Activated B cell treated with CpG ODN at 0.5 μM for 24 hours (primary cell): ENCODE measurements around the gene IER2. TPM values are rescaled to one million over a fixed set of nuclear protein-coding genes. Genes with fewer than 3 reads are reported as not detected.

Source experiments
- ATAC-seq: fragments of 200-7000 bp; cut with Tn5 transposase; one replicate; pipeline ENCODE4 v1.10.0; 2021; ENCODE audit warnings: low read depth, mild to moderate bottlenecking, moderate library complexity
- CTCF ChIA-PET: fragments of 350-600 bp; sonication (Branson Sonifier 250); formaldehyde crosslinking; loops from one replicate; lab custom pipeline; 2021; ENCODE audit warnings: antibody characterized with exemption; lab: Charles Lee
- POLR2A ChIA-PET: fragments of 350-600 bp; sonication (Branson Sonifier 250); formaldehyde crosslinking; loops from one replicate; lab custom pipeline; 2021; ENCODE audit warnings: antibody characterized with exemption; lab: Charles Lee
- DNase-seq: peaks from one replicate; pipeline ENCODE4 v3.0.0; 2022
- H3K27ac Mint-ChIP-seq: one replicate; pipeline ENCODE4 v1.8.0; 2020; ENCODE audit warnings: mixed read lengths
- H3K27me3 Mint-ChIP-seq: one replicate; pipeline ENCODE4 v1.8.0; 2021; ENCODE audit warnings: mixed read lengths
- H3K36me3 Mint-ChIP-seq: one replicate; pipeline ENCODE4 v1.8.0; 2021; ENCODE audit warnings: low read depth, mixed read lengths
- H3K4me1 Mint-ChIP-seq: one replicate; pipeline ENCODE4 v1.8.0; 2021; ENCODE audit warnings: mixed read lengths
- H3K4me3 Mint-ChIP-seq: one replicate; pipeline ENCODE4 v1.8.0; 2020; ENCODE audit warnings: mild to moderate bottlenecking, mixed read lengths
- H3K9me3 Mint-ChIP-seq: one replicate; pipeline ENCODE4 v1.8.0; 2020; ENCODE audit warnings: mixed read lengths
- CTCF ChIP-seq: fragments of 200-600 bp; IDR thresholded peaks from one replicate; pipeline ENCODE4 v1.8.0; 2022; ENCODE audit warnings: antibody characterized with exemption, mild to moderate bottlenecking
- intact Hi-C: fragments of 100-400 bp; cut with micrococcal nuclease; formaldehyde crosslinking; loops from one replicate; pipeline ENCODE4 v1.15.1; 2024
- total RNA-seq: library from RNA; stranded (reverse); gene quantifications from 2 replicates; pipeline ENCODE4 v1.2.3, GENCODE V29; 2022

IER2 gene
- total RNA-seq, 1 donor from 2014 or later, result 119 TPM

DNA sequence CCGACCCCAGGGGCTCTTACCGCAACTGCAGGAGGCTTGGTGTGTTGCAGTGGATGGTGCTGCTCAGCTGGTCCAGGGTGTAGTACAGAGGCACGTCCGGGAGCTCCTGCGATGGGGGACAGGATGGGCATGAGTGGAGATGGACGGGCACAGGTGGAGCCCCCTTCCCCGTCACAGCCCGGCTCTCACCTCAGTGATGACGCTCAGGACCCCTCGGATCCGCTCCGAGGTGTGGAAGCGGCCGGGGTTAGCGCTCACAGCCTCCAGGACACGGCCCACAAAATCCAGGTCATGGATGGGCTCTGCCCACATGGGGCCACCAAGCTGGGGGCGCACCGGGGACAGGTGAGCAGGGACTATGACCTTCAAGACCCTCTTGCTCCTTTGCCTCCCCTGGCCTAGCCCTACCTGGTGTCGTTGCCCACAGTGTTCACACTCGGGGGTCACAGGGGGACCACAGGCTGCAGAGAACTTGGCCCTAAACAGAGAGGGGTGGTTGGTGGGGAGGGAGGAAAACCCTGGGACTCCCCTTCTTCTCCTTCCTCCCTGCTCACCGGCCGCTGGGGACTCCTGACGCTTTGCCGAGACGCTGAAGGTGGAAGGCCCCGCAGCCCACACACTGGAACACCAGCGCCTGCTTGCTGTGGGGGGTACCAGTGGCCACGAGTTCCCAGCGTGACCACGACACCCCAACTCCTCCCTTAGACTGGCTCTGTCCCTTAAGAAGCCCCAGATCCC, 40.7 kb upstream of the IER2 start:
- Mint-ChIP-seq H3K27ac (no peak overlapping the region), H3K36me3 (peaks cover 35% of the 10 kb centered on the region), H3K4me3 (no peak overlapping the region), H3K27me3 (no peaks in the 10 kb centered on the region), H3K4me1 (peaks cover 26% of the 10 kb centered on the region), H3K9me3 (no peaks in the 10 kb centered on the region)
- CTCF ChIA-PET, result no interaction called here
- no peak for TF ChIP-seq CTCF
- intact Hi-C loops, result no loop called here
- DNase-seq (no peak), ATAC-seq (no peak)
- POLR2A ChIA-PET, result interaction anchor here (0.7 to 1.3 kb wide), 2 partner anchors 8 to 345 kb away, joined by 4 to 7 read pairs; partner anchors contain the start of gene NACC1

- intact Hi-C loops, result no loop called here
- Mint-ChIP-seq H3K27ac (no peak overlapping the region), H3K9me3 (no peaks in the 10 kb centered on the region), H3K4me3 (no peak overlapping the region), H3K36me3 (peaks cover 41% of the 10 kb centered on the region), H3K27me3 (no peaks in the 10 kb centered on the region), H3K4me1 (peaks cover 21% of the 10 kb centered on the region)
- DNase-seq (no peak), ATAC-seq (no peak)
- CTCF ChIA-PET, result no interaction called here
- POLR2A ChIA-PET, result no interaction called here
- no peak for TF ChIP-seq CTCF
These were observed 40.1 kb upstream of the IER2 start for GRCh38 chr19:13110099-13110610.

- Mint-ChIP-seq H3K9me3 (no peaks in the 10 kb centered on the region), H3K27me3 (no peaks in the 10 kb centered on the region), H3K4me3 (no peak overlapping the region), H3K27ac (no peak overlapping the region), H3K4me1 (peaks cover 23% of the 10 kb centered on the region), H3K36me3 (peaks cover 47% of the 10 kb centered on the region)
- POLR2A ChIA-PET, result no interaction called here
- intact Hi-C loops, result no loop called here
- CTCF ChIA-PET, result no interaction called here
- no peak for TF ChIP-seq CTCF
- ATAC-seq (no peak), DNase-seq (no peak)
These were observed 37.7 kb upstream of the IER2 start for GRCh38 chr19:13112555-13112954.

- ChIA-PET CTCF (no interaction called here), POLR2A (interaction anchor here (2.6 to 6.6 kb wide), 3 partner anchors 14 to 39 kb away, joined by 31 to 158 read pairs (median 117); partner anchors contain the start of genes IER2, LYL1 and STX10)
- intact Hi-C loops, result loop anchor here (1.0 to 5.0 kb wide), 2 partner anchors 12 to 891 kb away; partner anchors contain the start of gene RFX1
- Mint-ChIP-seq H3K4me1 (peaks cover 45% of the 10 kb centered on the region), H3K36me3 (peaks cover 31% of the 10 kb centered on the region), H3K27ac (peak overlapping the region; percentile 96), H3K9me3 (no peaks in the 10 kb centered on the region), H3K4me3 (peak overlapping the region; percentile 99), H3K27me3 (no peaks in the 10 kb centered on the region)
- ATAC-seq, result no peak
- no peak for TF ChIP-seq CTCF
- no peak for DNase-seq
These were observed 34.3 kb upstream of the IER2 start for GRCh38 chr19:13115936-13116281.
